Common myeloid progenitor, CD34-positive (primary cell): ENCODE measurements around the gene ARHGAP4.

Experiments used
- CTCF ChIA-PET: fragments of 350-600 bp; sonication (Branson Sonifier 250); formaldehyde crosslinking; loops from one replicate; lab custom pipeline; 2021; ENCODE audit warnings: antibody characterized with exemption; lab: Charles Lee
- POLR2A ChIA-PET: fragments of 350-600 bp; sonication (Branson Sonifier 250); formaldehyde crosslinking; loops from one replicate; lab custom pipeline; 2021; ENCODE audit warnings: antibody characterized with exemption; lab: Charles Lee
- DNase-seq, 3 donors: peaks; one replicate each; pipeline versions ENCODE4 v3.0.0 to v3.0.0-alpha.2; 2013
- H3K27ac ChIP-seq, 2 experiments: 1 replicate in 1 of 2; 2 replicates in 1 of 2; pipeline ENCODE4 v1.7.0; 2013; ENCODE audit warnings: inconsistent platforms in 2 of 2, low read length in 2 of 2, mild to moderate bottlenecking in 2 of 2, low read depth in 1 of 2, moderate library complexity in 1 of 2; ENCODE audit not compliant: severe bottlenecking in 2 of 2, insufficient read depth in 1 of 2, poor library complexity in 1 of 2
- H3K27me3 ChIP-seq, 5 experiments: replicated peaks in 2 of 5; 1 replicate in 3 of 5; 2 replicates in 2 of 5; pipeline versions ENCODE4 v1.6.1 to v1.7.0; 2013; ENCODE audit warnings: low read length in 4 of 5, mild to moderate bottlenecking in 2 of 5, moderate library complexity in 2 of 5, inconsistent platforms in 1 of 5; ENCODE audit not compliant: insufficient read depth in 5 of 5, control insufficient read depth in 4 of 5
- H3K36me3 ChIP-seq, 4 experiments: 1 replicate in 2 of 4; 2 replicates in 2 of 4; pipeline versions ENCODE4 v1.6.1 to v1.7.0; 2013; ENCODE audit warnings: low read length in 3 of 4, control low read depth in 1 of 4, mild to moderate bottlenecking in 1 of 4; ENCODE audit not compliant: control insufficient read depth in 4 of 4, insufficient read depth in 4 of 4
- H3K4me1 ChIP-seq, 4 experiments: 1 replicate in 3 of 4; 2 replicates in 1 of 4; pipeline versions ENCODE4 v1.6.1 to v1.7.1; 2013; ENCODE audit warnings: low read length in 3 of 4, mild to moderate bottlenecking in 3 of 4, control low read depth in 1 of 4, inconsistent platforms in 1 of 4, moderate library complexity in 1 of 4; ENCODE audit not compliant: control insufficient read depth in 4 of 4, insufficient read depth in 4 of 4; ENCODE audit errors: control extremely low read depth in 1 of 4
- H3K4me3 ChIP-seq, 7 experiments: 1 replicate in 4 of 7; 2 replicates in 3 of 7; pipeline versions ENCODE4 v1.5.1 to v1.7.0; 2013; ENCODE audit warnings: mild to moderate bottlenecking in 7 of 7, low read length in 6 of 7, moderate library complexity in 6 of 7, inconsistent platforms in 2 of 7, low read depth in 2 of 7, control low read depth in 1 of 7; ENCODE audit not compliant: insufficient read depth in 4 of 7, control insufficient read depth in 1 of 7; ENCODE audit errors: extremely low read depth in 1 of 7
- H3K9me3 ChIP-seq, 5 experiments: 1 replicate in 4 of 5; 2 replicates in 1 of 5; pipeline versions ENCODE4 v1.6.1 to v1.7.1; 2013; ENCODE audit warnings: low read length in 4 of 5, mild to moderate bottlenecking in 2 of 5, inconsistent platforms in 1 of 5, low read depth in 1 of 5, moderate library complexity in 1 of 5; ENCODE audit not compliant: control insufficient read depth in 4 of 5, insufficient read depth in 2 of 5; ENCODE audit errors: control extremely low read depth in 1 of 5
- WGBS: methylation state at CpG from one replicate; pipeline ENCODE4 v1.1.5; 2013; ENCODE audit not compliant: insufficient coverage; 5-methylcytosine and 5-hydroxymethylcytosine counted together

Gene ARHGAP4

DNA sequence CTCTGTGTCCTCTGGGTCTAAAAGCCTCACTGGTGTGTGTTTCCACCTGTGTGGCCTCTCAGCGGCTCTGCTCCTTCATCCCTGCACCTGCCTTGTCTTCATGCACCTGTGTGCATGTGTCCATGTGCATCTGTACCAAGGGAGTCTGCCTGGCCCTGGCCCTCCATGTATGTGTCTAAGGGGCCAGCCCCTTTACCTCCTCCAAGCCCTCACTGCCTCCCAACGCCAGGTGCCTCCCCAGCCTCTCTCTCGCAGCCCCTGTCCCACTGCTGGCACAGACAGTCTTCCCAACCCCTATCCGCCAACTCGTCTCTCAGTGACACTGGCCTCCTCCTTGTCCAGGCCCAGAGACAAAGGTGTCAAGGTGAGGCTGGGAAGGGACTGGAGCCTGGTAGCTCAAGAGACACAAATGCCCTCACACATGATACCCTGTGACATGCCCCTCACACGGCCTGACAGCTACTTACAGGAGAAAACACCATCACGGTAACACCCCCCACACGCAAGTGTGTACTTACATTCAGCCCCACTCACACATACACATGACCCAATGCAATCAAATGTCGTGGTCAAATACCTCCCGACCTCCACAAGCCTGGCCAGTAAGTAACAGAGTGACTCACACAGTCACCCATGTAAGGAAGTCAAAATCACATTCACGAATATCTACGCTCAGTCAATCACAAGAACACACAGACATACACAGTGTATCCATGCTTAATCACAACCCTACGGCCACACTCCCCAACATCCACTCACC is 51.5 kb downstream of the ARHGAP4 start:
- no peak for DNase-seq
- no peaks in the 10 kb centered on the region for H3K36me3 ChIP-seq
- WGBS = 88% methylated on average over 11 of the region's 13 CpGs
- ChIA-PET CTCF (no interaction called here), POLR2A (no interaction called here)
- H3K9me3 ChIP-seq = no peaks in the 10 kb centered on the region
- H3K4me3 ChIP-seq = no peak overlapping the region
- peaks cover 0 to 76% (median 2%) of the 10 kb centered on the region in 5 experiments for H3K27me3 ChIP-seq
- H3K27ac ChIP-seq = no peak overlapping the region
- H3K4me1 ChIP-seq = peaks cover 0 to 21% (median 13%) of the 10 kb centered on the region in 4 experiments

- ChIA-PET CTCF (no interaction called here), POLR2A (no interaction called here)
- WGBS = 83% methylated on average over 2 of the region's 3 CpGs
- Histone ChIP-seq H3K36me3 (no peaks in the 10 kb centered on the region), H3K27ac (no peak overlapping the region), H3K4me3 (no peak overlapping the region), H3K4me1 (peaks cover 0 to 17% (median 9%) of the 10 kb centered on the region in 4 experiments), H3K27me3 (peaks cover 0 to 73% (median 2%) of the 10 kb centered on the region in 5 experiments), H3K9me3 (no peaks in the 10 kb centered on the region)
- no peak for DNase-seq
These were observed 52.0 kb downstream of the ARHGAP4 start for GRCh38 chrX:153874085-153874365.

- CTCF ChIA-PET = no interaction called here
- WGBS = 36% methylated on average over 7 of the region's 7 CpGs
- H3K4me1 ChIP-seq = peaks cover 0 to 11% (median 6%) of the 10 kb centered on the region in 4 experiments
- DNase-seq = no peak
- no peaks in the 10 kb centered on the region for H3K36me3 ChIP-seq
- H3K27ac ChIP-seq = no peak overlapping the region
- POLR2A ChIA-PET = no interaction called here
- peaks cover 0 to 70% (median 2%) of the 10 kb centered on the region in 5 experiments for H3K27me3 ChIP-seq
- H3K4me3 ChIP-seq = no peak overlapping the region
- no peaks in the 10 kb centered on the region for H3K9me3 ChIP-seq
These were observed 52.6 kb downstream of the ARHGAP4 start for GRCh38 chrX:153873282-153874084.

DNA sequence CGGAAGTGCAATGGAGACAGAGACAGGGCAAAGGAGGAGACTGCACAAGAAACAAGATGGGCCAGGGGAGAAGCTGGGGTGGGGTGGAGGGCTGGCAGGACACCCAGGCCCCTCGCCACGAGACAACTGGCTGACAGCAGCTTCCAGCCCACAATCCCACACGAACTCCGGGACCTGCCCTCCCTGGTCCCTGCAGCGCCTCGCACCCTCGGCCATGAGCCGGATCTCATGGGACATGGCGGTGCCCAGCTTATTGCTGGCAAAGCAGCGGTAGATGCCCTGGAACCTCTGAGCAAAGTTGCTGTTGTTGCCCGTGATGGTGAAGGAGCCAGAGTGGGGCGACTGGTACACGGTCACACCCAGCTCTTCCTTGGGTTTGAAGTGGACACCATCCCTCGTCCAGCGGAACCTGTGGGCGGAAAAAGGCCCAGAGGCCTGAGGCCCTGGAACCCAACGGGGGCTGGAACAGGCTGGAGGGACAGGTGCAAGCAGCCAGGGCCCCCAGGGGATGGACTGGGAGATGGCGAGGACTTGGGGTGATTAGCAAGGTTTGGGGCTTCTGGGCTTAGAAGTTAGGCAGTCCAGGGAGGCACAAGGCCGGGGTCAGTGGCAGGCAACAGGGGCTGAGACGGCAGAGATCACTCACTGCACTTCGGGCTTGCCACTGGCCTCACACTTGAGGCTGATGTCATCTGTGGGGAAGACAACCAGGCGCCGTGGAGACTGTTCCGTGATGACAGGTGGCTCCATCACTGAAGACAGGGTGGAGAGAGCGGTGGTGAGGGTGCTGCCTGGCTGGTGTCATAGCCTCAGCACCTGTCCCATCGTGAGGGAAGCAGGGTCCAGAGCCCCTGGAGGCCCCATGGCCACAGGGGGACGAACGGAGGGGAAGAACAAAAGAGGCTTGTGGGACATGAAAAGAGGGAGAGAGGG is 53.9 kb downstream of the ARHGAP4 start:
- no peaks in the 10 kb centered on the region for H3K36me3 ChIP-seq
- POLR2A ChIA-PET = no interaction called here
- H3K4me3 ChIP-seq = no peak overlapping the region
- no peaks in the 10 kb centered on the region for H3K4me1 ChIP-seq
- 86% methylated on average over 29 of the region's 29 CpGs for WGBS
- H3K9me3 ChIP-seq = no peaks in the 10 kb centered on the region
- CTCF ChIA-PET = no interaction called here
- no peak overlapping the region for H3K27ac ChIP-seq
- H3K27me3 ChIP-seq = peaks cover 0 to 60% (median 2%) of the 10 kb centered on the region in 5 experiments
- DNase-seq = no peak

DNA sequence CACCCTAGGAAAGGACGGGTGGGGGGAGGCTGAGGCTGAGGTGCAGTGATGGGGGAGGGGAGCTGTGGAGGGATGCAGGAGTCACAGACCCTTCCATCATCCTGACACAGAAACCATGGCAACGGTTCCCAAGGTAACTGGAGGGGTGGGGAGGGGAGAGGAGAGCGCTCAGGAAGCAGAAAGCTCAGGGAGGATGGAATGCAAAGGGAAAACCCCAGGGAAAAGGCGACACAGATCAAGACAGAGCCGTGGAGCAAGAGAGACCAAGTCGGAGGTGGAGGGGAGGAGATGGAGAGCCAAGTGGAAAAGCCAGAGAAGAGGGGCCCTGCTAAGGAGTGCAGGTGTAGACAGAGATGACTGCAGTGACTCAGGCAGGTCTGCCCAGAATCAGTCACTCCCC is 54.6 kb downstream of the ARHGAP4 start:
- H3K4me1 ChIP-seq = no peaks in the 10 kb centered on the region
- ChIA-PET POLR2A (no interaction called here), CTCF (no interaction called here)
- H3K9me3 ChIP-seq = no peaks in the 10 kb centered on the region
- DNase-seq = no peak
- 68% methylated on average over 3 of the region's 6 CpGs for WGBS
- peaks cover 0 to 64% (median 2%) of the 10 kb centered on the region in 5 experiments for H3K27me3 ChIP-seq
- H3K27ac ChIP-seq = no peak overlapping the region
- no peaks in the 10 kb centered on the region for H3K36me3 ChIP-seq
- H3K4me3 ChIP-seq = no peak overlapping the region

DNA sequence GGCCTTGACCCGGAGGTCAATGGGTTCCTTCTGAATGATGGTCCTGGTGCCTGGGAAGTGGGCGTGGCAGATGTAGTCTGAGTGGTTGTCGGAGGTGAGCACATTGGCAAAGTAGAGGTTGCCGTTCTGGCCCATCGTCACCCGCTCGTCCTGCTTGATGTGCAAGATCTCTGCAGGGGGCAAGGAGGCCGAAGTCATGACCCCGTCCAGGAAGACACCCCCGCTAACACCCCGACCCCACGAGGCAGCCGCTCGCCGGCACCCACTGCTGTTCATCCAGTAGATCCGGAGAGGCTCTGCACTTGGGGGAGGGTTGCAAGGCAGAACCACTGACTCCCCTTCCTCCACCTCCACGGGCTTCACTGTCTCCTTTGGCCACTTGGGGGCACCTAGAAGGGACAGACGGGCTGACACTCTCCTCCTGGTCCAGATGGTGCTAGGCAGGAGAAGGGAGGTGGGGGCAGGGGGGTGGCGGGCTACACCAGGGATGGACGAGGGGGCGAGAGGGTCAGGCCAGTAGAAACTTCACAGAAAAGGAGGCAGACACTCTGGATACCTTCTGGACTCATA is 55.2 kb downstream of the ARHGAP4 start:
- Histone ChIP-seq H3K27me3 (peaks cover 0 to 62% (median 2%) of the 10 kb centered on the region in 5 experiments), H3K4me1 (no peaks in the 10 kb centered on the region), H3K36me3 (no peaks in the 10 kb centered on the region), H3K4me3 (no peak overlapping the region), H3K27ac (no peak overlapping the region), H3K9me3 (no peaks in the 10 kb centered on the region)
- WGBS = 78% methylated on average over 10 of the region's 21 CpGs
- DNase-seq = no peak
- ChIA-PET POLR2A (no interaction called here), CTCF (no interaction called here)
